GM21576 (cell line): Measurements from ENCODE around the gene ERO1B.

ENCODE experiments used
- ATAC-seq: cut with Tn5 transposase; IDR thresholded peaks from one replicate; pipeline ENCODE4 v1.9.1; 2021; ENCODE audit warnings: mild to moderate bottlenecking, moderate library complexity; ENCODE audit not compliant: unreplicated experiment

ERO1B gene

DNA sequence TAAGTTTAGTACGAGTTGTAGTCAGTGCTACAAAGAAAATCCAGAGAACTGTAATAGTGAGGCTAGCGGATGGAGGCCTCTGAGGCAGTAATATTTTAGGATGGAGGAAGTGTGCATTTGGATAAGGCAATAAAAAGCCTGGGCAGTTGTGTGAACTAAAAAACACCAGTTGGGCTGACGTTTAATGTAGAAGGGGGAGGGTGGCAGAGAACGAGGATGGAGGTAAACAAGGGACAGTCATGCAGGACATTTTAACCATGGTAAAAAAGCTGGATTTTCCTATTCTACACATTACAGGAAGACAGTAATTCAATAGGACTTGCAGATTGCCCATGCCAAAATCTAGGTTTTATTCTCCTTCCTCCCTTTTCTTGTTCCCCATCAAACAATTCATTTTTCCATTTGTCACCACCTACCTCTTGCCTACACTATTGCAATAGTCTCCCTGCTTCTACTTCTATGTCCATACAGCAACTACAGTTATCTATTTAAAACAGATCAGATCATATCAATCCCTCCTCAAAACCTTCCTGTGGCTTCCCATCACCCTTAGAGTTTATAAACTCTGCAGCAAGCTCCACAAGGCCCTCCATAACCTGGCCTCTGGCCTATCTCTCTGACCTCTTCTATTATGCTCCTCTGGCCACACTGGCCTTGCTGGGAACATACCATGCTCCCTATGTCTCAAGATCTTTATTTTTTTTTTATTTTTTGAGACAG lies 27.7 kb downstream of the ERO1B start:
- no peak for ATAC-seq

GRCh38 chr1:236253119-236253518 lies 28.6 kb downstream of the ERO1B start:
- ATAC-seq, result no peak

DNA sequence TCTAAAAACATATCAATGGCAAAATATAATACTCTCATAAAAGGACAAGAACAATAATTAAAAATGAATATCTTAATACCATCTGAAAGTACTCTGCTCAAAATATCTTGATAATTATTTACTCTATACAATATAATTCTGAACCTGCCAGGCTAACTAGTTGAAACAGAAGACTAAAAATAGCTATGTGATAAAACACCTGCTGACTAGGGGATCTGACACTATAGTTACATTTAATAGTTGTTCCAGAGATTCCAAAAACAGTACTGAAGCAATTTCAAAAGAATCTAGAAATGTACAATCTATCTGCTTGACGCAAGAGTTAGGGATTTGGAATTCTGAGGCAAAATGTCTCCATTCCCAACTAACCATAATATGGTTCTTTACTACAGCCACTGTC lies 30.2 kb downstream of the ERO1B start:
- no peak for ATAC-seq

GRCh38 chr1:236247286-236247685 lies 34.5 kb downstream of the ERO1B start:
- ATAC-seq, result no peak

DNA sequence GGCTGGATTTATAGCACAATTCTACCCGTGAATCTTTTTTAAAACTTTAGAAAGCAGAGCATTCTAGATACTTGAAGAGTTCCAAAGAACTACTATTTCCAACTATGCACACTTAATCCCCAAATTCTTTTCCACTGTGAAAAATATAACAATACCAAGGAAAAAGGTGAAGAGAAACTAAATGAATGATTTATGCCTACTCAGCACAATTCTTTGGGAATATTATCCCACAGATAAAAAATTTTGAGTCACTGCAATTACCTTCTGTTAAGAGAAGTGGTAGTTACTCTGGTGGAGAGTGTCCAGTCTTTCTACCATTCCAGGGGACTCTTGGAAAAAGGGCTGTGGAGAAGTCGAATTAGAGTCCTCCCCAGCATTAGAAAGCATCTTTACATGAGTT lies 39.2 kb downstream of the ERO1B start:
- no peak for ATAC-seq

DNA sequence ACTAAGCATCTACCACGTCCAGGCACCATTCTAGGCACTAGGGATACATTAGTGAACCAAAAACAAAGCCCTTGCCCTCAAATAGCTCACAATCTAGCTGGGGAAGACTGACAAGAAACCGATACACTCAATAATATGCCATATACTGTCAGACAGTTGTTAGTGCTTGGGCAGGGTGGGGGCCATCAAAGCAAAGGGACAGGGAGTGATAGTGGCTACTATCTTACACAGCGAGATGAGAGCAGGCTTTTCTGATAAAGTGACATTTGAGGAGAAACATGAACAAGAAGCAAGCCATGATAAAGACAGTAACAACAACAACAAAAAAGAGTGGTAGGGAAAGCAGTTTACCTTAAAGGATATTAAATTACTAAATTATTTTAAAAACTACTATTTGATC lies 41.1 kb downstream of the ERO1B start:
- no peak for ATAC-seq

DNA sequence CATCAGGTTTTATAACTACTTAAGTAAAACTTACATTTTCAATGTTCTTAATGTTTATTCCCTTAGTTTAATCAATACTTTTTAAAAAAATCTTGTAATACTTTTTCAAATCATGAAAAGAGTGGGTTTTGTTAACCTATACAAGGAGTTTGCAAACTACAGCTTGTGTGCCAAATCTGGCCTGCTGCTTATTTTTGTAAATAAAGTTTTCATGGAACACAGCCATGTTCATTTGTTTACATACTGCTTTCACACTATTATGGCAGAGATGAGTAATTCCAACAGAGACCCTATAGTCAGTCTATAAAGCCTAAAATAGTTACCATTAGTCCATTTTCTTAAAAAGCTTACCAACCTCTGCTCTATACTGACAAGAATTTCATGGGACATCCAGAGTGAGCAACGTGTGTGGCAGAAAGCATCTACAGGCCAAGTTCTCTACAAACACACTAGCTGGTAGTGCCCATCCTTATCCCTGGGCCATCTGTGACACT lies 42.6 kb downstream of the ERO1B start:
- ATAC-seq, result no peak

GRCh38 chr1:236235116-236235515 lies 46.6 kb downstream of the ERO1B start:
- no peak for ATAC-seq

DNA sequence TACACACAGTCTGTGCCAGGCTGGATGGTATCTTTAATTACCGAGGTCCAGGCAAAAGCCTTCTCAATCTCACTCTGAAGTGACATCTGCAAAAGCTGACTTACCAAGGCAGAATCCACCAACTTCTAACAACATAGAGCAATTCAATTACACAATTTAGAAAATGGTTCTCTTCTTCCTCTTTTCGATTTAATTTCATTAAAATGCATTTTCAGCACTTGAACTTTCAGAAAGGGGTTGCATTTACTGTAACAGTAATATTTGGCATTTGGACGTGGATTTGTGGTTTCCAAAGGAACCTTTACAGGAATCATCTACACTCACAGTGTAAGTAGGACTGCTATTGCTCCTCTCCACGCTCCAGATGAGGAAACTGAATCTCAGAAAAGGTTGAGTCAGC lies 53.3 kb downstream of the ERO1B start:
- no peak for ATAC-seq

GRCh38 chr1:236222632-236223031 lies 59.1 kb downstream of the ERO1B start:
- ATAC-seq, result no peak

DNA sequence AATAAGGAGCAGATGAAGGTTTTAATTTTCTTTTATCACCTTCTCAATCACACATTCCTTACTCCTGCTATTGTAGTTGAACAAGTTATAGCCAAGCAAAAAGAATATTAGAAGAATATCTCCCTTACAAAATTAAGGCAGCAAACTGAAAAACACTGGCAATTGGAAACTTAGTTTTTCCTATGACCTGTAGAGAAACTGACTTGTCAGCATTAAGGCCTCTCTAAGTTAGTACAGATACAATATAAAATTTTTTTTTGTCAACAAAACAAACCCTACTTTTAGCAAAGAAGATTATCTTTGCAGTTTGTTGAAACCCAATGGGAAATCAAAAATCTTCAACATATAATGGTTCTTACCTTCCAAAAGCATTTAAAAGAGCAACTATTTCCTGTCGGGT lies 61.3 kb downstream of the ERO1B start:
- no peak for ATAC-seq

DNA sequence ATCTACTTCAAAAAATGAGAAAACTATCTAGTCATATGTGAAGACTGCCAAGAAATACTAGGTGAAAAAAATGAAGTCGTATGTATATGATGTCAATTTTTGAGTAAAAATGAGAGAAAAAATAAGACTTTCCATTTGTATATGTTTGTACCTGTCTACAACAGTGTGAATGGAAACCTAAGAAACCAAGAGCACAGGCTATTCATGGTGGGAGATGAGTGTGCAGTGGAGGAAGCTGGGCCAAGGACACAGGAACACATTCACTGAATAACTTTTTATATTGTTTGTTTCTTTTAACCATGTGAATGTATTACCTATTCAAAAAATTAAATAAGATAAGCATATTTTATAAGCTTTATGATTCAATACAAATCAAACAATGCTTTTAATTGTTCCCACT lies 67.0 kb downstream of the ERO1B start:
- no peak for ATAC-seq

GRCh38 chr1:236213534-236213933 lies 68.2 kb downstream of the ERO1B start:
- no peak for ATAC-seq

GRCh38 chr1:236211815-236212214 lies 69.9 kb downstream of the ERO1B start:
- ATAC-seq, result no peak

DNA sequence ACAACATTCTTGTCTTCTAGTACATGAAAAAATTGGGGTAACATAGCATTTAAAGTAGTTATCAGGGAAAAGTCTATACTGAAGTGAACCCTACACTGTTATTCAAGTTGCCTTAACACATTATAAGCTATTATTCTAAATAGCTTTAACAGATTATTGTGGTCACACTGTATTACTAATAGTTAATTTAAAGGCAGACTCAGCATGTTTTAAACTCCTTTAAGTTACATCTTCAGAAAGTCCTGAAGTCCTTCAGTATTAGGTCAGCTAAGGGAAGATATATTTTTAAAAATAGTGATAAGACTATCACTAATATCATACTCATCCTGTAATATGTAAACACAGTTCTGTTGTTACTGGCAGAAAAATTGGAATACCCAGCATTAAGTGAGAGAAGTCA lies 72.0 kb downstream of the ERO1B start:
- ATAC-seq, result no peak

DNA sequence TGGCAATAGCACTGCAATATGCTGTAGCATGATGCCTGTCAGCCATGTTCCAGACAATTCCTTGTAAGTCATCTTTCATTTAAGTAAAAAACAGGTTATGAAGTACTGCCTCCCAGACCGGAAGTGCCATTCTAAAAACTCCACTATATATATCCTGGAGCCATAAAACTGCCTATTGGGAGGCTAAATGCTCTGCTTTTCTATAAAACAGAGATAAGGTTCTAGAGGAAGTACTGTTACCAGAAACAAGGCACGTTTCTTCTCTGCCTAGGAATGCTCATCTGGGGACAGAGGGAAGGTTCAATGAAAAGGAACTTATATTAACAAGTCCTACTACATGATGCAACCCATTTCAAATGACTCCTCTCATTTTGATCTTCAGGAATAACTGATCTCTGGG lies 72.6 kb downstream of the ERO1B start:
- no peak for ATAC-seq

DNA sequence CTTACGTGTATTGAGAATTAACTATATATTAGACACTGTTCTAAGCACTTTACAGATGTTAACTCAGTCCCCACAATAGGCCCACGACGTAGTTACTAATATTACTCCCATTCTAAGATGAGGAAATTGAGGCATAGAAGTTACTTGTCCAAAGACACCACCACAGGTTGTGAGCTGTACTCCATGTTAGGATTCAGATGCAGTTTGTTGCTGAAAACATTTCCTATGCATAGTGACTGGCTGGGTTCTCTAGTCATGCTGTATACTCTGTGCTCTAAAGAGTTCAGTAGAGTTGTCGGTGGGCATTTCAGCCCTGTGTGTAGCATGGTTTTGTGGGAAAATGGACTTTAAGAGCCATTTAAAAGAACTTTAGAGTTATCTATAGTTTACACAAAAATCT lies 74.2 kb downstream of the ERO1B start:
- no peak for ATAC-seq

GRCh38 chr1:236207121-236207520 lies 74.6 kb downstream of the ERO1B start:
- no peak for ATAC-seq

- no peak for ATAC-seq
Observed at GRCh38 chr1:236206548-236206947, 75.2 kb downstream of the ERO1B start.

DNA sequence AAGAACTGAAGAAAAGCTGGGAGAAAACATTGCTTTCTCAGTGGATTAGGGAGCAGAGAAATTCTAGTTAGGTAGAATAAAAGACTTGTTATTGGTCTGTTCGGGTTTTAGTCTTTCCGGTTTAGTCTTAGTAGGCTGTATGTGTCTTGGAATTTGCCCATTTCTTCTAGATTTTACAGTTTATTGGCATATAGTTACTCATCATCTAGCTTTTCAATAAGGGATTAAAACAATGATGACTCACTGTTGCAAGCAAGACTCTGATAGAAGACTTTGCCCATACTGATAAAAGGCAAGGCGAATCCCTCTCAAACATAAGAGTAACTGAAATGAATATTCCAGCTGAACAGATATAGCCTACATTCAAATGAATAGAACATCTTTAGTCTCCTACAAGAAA lies 77.1 kb downstream of the ERO1B start:
- no peak for ATAC-seq

- ATAC-seq, result no peak
Observed at GRCh38 chr1:236204039-236204438, 77.7 kb downstream of the ERO1B start.

DNA sequence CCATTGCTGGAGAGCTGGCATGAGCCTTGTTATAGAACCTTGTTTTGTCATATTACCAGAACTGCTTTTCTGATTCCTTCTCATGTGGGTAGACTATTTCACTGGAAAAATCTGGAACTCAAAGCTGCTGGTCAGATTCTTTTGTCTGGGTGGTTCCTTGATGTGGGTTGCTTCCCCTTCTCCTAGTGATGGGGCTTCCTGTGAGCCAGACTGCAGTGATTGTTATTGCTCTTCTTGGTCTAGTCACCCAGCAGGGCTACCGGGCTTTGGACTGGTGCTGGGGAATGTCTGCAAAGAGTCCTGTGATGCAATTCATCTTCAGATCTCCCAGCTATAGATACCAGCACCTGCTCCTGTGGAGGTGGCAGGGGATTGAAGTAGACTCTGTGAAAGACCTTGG lies 80.0 kb downstream of the ERO1B start:
- no peak for ATAC-seq

- ATAC-seq, result no peak
Observed at GRCh38 chr1:236200925-236201324, 80.8 kb downstream of the ERO1B start.
